HG02943 (cell line): ENCODE measurements around the gene HGD.
"Not testable (repeated sequence)": the region's sequence is repeated elsewhere in the genome, so short reads cannot be mapped to it uniquely, and the experiment has no call there.

Source experiments
- ATAC-seq: cut with Tn5 transposase; IDR thresholded peaks from one replicate; pipeline ENCODE4 v1.9.1; 2021; ENCODE audit warnings: mild to moderate bottlenecking, low read depth, moderate library complexity; ENCODE audit not compliant: unreplicated experiment

The HGD gene

DNA sequence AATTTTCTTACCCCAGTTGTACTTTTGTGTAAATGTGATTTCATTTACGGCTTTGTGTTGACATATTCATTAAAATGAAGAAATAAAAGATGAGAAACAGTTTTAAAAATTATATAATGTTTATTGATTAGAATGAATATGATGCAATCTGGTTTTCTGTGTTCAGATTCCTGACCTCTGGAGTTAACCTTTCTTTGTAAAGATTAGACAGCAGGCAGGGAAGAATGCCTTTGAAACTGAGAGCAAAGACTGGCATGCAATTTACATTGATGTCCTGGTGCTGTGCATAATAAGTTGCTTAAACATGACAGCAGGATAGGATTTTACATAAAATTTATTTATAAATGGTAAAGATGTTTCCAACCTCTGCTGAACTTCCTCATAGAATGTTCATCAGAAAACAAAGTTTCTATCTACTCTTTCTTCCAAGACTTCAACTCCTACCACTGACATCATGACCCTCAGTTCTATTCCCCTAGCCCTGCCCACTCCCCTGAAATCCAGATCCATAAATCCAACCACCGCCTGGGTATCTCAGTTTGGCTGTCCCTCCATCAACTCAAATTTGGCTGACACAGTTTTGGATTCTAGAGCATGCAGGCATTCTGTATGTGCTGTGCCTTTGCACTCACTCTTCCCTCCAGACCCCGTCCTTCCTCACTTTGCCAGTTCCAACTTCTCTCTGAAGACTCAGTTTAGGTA is 1.7 kb downstream of the HGD start:
- ATAC-seq, result no peak

DNA sequence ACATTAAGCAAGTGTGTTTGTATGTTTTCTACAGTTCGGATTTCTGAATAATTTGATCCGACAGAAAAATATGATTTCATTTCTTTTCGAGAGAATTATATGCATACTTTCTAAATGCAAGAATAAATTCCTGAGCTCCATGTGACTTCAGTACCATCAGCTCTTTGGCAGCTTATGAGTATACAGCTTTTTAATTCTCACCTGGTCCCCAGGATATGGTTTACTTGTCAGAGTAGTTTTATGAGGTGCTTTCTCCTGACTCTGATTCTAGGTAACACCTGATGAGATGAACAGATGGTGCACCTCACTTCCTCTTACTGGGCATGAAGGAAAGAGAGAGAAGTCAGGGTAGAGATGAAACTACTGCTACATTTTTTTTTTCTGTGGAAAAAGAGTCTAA is 3.1 kb downstream of the HGD start:
- ATAC-seq, result peak; percentile 55

DNA sequence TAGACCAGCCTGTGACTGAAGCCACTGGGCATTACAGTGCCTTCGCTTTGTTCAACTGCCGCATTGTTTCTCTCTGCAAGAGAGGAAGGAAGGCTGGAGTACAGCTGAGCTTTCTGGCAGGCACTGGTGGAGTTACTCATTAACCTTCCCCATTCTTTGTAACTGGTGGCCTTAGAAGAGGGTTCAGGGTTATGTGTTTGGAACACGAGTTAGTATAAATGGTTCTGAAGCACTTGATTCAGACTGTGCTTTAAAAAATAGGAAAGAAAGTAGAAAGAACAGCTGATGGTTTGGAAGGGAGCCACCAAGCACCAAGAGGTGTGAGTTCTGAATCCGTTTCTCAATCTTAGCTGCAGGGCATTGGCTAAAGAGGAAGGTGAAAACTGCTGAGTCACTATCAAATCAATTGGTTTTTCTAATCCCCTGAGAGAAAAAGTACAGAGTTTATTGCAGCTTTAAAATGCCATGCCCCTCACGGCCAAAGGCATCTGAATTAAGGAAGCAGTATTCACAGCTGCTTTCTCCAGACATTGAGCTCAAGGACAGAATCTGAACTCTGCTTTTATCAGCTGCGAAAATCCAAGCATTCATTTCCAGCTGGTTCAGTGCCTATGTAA is 3.6 kb downstream of the HGD start:
- peak; percentile 96 for ATAC-seq

DNA sequence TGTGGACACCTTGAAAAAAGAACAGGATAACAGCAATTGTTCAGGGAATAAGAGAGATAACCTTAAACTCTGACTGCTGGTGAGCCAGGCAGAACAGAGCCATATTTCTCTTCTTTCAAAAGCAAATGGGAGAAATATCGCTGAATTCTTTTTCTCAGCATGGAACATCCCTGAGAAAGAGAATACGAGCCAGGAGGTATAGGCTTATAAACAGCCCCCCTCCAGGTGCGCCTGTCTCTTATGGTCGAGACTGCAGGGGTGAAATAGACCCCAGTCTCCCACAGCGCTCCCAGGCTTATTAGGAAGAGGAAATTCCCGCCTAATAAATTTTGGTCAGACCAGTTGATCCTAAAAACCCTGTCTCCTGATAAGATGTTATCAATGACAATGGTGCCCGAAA is 4.8 kb downstream of the HGD start:
- ATAC-seq, result not testable (repeated sequence)

DNA sequence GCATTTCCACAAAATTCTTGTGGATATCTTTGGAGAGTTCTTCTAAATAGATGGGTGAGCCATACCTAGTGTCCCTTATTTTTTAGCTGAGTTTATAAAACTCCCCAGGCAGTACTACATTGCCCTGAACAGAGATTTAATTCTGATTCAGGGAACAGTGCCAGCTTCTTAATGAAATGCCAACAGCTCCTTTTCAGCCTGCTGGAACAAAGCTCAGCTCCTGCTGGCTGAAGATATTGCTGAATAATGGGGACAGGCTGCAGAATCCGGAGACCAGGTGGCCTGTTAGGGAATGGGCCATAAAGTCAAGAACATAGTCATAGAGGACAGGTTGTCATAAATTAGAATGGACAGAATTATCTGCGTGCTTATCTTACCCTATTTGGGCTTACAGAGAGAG is 8.9 kb downstream of the HGD start:
- no peak for ATAC-seq

DNA sequence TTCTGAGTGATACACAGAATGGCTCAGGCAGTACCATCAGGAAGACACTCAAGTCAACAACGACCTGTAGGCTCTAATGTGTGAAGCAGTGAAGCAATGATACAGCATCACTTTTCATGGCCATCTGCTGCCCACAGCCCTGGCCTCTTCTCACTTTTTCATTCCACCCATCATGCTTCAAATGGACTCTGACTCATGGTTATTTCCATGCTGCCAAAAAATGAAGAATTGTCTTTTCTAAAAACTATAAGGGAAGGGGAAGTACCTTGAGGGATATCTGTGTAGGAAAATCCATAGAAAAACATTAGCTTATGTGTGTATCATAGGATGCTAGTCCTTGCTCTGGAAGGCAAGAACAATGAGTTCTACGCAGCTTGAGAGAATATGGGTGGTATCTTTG is 11.5 kb downstream of the HGD start:
- ATAC-seq, result no peak

DNA sequence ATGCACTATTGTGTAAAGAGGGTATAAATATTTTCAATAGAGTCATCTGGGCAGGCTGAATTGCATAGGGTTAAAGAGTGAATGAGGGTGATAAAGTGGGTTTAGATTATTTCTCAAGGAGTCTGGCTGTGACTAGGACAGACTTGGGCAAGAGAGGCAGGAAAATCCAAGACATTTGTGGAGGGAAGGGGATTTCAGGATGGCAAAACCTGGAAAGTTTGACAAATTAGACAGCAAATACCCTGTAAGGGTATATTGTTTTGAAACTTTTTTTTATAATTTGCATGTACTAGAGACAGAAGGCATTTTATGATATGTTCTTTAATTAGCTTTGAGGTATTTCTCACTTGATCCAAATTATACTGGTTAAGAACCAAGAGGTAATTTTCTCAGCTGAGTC is 17.1 kb downstream of the HGD start:
- ATAC-seq, result no peak

DNA sequence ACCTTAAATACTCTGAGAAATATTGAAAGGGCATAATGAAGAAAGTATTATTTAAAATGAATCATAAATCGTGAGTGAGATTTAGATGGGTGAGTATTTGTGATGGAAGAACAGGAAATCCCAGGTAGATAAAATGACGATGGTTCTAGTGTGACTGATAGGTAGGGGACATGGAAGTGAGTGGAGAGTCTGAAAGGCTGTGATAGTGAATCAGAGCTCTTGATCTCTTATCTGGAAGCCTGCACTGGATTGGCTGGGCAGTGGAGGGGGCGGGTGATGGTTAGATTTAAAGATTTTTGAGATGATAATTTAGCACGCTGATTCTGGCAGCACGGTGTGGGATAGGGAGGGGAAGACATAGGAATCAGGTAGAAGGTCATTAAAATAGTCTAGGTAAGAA is 20.1 kb downstream of the HGD start:
- ATAC-seq, result no peak

DNA sequence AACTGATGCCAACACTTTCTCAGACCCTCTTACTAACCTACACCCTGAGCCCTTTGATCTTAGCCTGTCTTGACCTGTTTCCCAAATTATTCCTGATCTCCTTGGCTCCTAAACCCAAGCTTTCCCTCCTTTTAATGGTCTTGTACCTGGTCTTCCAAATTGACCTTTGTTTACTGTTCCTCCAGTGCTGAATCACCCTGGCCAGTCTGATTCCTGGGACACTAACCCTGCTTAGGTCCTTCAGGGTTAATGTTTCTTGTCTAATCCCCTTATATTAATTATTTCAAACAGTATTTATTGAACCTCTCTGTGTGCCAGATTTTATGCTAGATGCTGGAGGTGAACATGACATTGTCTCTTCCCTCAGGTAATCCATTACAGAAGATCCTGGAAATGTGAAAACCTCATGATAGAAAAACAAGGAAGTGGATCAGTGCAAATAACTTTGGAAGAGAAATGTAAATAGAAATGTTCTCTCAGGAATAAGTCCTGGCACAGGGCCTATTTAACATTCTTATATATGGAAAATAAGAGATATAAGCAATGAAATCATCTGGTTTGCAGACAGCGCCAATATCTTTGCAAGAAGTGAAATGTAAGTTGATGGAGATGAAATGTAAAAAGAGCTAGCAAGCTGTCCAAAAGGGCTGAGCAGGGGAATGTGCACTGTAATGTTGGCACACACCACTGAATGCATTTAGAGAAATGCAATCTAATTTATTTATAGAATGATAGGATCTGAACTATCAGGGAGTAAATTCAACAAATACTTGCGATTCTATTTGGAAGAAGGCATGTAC is 20.7 kb downstream of the HGD start:
- no peak for ATAC-seq

DNA sequence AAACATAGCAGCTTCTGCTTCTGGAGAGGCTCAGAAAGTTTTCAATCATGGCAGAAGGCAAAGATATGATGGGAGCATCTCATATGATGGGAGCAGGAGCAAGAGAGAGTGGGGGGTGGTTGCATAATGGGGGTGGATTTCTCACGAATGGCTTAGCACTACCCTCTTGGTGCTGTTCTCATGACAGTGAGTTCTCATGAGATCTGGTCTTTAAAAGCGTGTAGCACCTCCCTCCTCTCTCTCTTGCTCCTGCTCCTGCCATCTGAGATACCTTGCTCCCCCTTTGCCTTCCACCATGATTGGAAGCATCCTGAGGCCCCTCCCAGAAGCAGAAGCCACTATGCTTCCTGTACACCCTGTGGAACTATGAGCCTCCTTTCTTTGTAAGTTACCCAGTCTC is 22.2 kb downstream of the HGD start:
- ATAC-seq, result no peak

DNA sequence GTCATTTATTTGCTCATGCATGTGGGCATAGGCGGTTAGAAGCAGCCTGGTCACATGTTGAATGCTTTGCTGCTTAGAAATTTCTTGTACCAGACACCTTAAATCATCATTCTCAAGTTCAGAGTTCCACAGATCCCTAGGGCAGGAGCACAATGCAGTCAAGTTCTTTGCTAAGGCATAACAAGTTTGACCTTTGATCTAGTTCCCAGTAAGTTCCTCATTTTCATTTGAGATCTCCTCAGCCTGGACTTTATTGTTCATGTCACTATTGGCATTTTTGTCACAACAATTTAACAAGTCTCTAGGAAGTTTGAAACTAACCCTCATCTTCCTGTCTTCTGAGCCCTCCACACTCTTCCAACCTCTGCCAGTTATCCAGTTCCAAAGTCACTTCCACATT is 22.8 kb downstream of the HGD start:
- ATAC-seq, result no peak

DNA sequence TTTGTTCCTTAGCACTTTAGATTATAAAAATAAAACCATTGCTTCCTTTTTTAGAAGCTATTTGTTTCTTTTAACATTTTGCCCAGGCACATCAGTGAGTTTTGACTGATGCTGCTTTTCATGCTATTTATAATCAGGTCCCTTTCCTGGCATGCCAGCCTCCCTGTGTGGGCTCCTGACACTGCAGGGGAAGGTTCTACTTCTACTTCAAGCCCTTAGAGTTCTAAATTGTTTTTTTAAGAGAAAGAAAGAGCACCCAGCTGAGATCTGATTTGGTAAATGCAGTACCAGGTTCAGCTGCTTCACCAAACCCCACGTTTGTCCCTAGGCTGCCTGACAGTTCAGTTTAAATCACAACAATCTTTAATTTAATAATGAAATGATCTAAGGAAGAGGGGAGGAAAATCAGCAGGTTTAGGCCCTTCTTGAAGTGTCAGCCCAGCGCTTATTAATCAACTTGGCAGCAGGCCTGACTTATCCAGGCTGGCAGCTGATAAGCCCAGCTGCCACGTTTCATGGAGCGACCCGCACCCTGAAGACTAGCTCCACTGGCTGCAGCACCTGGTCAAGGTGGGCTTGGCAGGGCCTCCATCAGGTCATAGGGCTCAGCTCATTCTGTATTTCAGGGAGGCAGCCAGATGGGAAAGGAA is 29.0 kb downstream of the HGD start:
- ATAC-seq, result no peak

DNA sequence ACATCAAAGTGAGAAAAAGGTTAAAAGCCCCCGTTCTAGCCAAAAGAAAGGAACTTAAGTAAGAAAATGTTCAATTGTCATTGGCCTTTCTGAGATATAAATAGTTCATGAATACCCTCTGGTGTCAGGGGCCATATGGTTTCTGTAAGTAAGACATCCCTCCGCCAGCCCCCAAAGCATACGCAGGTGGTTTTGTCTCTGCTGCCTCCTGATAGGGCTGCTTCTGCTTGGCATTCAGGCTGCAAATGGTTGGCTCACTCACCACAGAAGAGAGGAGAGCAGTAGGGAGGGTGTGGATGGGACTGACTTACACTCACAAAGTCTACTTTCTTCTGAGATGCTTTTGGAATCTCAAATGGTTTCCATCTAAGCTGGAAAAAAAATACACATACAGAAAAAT is 29.8 kb downstream of the HGD start:
- no peak for ATAC-seq

DNA sequence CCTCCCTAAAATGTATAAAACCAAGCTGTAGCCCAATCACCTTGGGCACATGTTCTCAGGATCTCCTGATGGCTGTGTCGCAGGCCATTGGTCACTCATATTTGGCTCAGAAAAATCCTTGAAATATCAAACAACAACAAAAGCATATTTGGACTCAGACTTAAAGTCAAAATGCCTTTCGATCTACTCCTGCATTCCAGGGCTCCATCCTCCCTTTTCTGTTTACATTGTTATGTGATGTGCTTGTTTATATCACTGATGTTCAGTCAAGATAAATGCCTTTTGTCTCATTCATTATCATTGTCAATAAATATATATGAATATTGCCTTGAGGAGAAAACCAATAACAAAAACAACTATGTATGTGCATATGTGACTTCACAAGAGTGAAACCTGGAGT is 31.7 kb downstream of the HGD start:
- ATAC-seq, result no peak

DNA sequence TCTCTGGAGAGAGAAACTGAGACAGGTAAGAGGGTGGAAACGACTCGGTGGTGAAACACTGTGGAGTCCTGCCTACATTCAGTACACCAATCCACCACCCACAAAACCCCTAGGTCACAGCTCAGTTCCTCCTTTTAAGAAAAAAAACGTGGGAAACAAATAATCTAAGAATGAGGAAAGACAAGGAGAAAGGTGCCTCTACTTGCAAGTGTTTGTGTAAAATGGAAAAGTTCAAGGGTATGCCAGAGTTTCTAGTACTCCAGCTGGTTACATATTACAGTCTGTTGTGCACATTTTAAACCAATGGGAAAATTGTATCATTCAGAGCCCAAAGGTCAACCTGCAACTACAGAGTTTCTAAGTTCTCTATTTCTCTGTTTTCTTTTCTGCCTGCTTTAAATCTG is 32.2 kb downstream of the HGD start:
- no peak for ATAC-seq

DNA sequence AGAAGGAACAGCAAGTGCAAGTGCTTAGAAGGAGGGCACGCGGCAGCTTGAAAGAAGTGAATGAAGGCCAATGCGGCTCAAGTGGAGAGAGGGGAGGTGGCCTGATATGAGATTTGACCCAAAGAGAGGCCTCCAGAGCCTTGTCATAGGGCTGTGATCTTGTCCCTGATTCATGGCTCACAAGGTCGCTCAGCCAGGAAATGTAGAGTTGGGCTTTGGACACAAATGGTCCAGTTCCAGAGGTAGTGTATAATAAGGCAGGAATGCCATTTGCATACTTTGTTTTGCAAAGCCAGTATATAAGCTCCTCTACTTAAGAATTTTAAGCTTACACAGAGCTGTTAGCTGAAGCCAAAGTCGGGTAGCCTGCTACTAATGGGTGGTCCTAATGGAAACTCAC is 33.7 kb downstream of the HGD start:
- ATAC-seq, result no peak

DNA sequence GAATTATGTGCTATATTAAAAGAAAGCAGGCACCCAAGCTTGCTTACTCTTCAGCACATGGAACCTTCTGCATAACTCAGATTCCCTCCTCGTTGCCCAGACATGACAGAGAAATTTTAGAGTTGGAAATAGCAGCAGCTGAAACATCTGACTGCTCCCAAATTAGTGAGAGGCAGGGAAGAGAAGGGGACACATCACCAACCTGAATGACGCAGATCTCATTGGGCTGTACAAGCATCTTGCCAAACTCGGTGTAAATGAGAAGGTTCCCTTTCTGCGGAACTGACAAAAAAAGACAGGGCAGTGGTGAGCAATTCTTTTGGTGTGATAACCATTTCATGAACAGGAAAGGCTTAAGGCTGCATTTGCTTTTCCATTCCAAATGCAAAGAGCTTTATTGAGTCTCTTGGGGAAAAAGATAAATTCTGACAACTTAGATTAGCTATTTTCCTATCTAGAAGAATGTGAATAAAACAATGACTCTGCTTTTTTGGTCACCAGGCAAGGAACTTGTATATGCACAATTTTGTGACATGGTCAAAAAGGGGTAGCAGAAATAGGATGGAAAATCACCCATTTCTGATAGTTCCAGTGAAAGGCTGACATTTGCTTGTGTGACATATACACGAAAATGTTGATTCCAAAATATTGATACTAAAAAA is 35.1 kb downstream of the HGD start:
- no peak for ATAC-seq

DNA sequence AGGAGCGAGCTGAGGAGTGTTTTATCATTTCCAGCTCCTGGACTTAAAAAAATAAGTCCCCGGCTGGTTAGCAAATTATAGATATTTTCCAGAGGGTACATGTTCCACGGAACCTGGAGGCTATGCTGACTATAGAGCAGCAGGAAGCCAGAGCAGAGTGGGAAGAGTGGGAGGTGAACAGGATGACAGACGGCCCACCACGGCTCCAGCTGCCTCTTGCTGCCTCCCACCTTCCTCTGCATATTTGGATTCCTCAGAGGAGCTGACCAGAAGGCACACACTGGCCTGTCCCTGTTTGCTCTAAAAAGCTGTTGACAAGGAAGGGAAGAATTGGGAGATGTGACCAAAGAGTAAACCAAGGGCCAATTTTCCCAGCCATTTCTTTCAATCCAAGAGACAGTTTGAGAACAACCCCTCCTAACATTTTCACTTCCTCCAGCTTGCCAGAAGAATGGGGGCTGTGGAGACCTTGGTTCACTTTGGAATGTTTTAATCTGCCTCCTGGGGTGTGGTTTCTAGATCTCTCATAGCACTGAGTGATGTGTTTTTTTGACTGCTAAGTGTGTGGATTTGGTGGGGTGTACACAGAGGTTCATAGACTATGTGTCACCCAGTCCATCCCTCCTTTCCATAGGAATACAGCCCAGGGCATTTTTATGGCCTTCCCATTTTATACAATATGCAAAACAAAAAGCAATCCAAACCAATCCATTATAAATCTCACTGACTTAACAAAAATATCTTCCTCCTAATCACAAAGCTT is 36.8 kb downstream of the HGD start:
- ATAC-seq, result no peak

DNA sequence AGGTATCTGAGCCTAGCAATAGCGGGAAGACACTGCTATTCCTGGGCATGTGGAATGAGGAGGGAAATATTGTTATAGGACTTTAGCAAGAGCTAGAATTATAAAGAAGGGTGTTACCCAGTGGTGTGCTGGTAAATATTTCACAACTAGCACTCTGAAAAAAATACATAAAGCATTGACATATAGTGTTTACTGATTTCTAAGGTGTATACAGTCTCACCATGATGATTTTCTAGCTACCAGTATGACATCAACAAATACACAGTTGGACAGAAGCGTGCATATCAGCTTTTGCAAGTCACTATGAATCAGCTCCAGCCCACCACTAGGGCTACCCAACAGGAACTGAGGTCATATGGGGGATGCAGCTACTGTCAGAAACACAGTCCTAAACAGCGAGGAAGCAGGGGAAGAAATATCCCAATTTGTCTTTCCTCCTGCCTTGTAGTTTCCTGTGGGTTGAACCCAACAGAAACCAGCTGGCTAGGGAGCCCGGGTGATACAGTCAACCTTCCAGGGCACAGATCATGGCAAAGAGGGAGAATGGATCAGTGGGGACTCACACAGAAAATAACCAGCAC is 39.6 kb downstream of the HGD start:
- ATAC-seq, result no peak
